ENCODE measurements around the gene EXOC2.
"Not testable (repeated sequence)": the region's sequence is repeated elsewhere in the genome, so short reads cannot be mapped to it uniquely, and the experiment has no call there.

Gene EXOC2

GRCh38 chr6:677919-678318 is 15.0 kb downstream of the EXOC2 start:
- no peak overlapping the region for H3K27ac ChIP-seq
- TF ChIP-seq, protein P1, sequence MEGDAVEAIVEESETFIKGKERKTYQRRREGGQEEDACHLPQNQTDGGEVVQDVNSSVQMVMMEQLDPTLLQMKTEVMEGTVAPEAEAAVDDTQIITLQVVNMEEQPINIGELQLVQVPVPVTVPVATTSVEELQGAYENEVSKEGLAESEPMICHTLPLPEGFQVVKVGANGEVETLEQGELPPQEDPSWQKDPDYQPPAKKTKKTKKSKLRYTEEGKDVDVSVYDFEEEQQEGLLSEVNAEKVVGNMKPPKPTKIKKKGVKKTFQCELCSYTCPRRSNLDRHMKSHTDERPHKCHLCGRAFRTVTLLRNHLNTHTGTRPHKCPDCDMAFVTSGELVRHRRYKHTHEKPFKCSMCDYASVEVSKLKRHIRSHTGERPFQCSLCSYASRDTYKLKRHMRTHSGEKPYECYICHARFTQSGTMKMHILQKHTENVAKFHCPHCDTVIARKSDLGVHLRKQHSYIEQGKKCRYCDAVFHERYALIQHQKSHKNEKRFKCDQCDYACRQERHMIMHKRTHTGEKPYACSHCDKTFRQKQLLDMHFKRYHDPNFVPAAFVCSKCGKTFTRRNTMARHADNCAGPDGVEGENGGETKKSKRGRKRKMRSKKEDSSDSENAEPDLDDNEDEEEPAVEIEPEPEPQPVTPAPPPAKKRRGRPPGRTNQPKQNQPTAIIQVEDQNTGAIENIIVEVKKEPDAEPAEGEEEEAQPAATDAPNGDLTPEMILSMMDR (conservative IDR thresholded peaks at IDR 0.05), result no peak

DNA sequence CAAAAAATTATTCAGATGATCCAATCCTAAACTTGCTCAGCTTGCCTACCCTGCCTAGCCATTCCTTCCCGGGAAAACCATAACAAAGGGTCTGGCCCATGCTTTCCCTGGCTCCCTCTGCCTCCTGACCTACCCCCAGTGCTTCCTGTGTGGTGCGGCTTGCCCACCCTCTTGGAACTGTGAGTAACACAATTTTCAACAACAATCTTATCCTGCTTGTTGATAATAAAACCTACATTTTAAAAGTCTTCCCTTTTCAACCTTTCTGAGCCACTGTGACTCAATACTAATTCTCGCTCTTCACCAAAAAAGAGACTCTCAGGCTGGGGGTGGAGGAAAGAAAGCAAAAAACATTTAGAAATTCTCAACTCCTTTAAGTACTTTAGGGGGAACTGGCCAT is 18.0 kb downstream of the EXOC2 start:
- H3K27ac ChIP-seq, result no peak overlapping the region
- TF ChIP-seq, protein P1 (conservative IDR thresholded peaks at IDR 0.05), result no peak

- TF ChIP-seq, protein P1 (conservative IDR thresholded peaks at IDR 0.05), result no peak
- H3K27ac ChIP-seq, result no peak overlapping the region
Observed at GRCh38 chr6:674406-674805, 18.5 kb downstream of the EXOC2 start.

- TF ChIP-seq, protein P1 (conservative IDR thresholded peaks at IDR 0.05), result no peak
- H3K27ac ChIP-seq, result no peak overlapping the region
Observed at GRCh38 chr6:667253-667927, 25.5 kb downstream of the EXOC2 start.

DNA sequence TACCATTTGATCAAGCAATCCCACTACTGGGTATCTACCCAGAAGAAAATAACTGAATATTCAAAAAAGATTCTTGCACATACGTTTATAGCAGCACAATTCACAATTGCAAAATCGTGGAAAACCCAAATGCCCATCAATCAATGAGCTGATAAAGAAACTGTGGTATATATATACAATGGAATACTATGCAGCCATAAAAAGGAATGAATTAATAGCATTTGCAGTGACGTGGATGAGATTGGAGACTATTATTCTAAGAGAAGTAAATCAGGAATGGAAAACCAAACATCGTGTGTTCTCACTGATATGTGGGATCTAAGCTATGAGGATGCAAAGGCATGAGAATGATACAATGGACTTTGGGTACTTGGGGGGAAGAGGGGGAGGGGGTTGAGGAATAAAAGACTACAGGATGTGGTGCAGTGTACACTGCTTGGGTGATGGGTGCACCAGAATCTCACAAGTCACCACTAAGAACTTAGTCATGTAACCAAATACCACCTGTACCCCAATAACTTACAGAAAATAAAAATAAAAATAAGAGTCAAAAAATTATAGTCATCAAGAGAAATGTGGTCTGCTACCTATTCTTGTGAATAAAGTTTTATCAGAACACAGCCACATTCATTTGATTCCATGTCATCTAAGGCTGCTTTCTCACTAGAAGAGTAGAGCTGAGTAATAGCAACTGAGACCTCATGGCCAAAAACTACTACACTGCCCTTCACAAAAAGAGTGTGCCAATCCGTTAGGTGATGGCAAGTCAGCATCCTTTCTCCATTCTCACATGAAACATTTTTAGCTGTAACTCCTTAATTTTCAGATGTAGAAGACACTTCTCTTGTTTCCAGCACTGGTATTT is 27.3 kb downstream of the EXOC2 start:
- no peak overlapping the region for H3K27ac ChIP-seq

DNA sequence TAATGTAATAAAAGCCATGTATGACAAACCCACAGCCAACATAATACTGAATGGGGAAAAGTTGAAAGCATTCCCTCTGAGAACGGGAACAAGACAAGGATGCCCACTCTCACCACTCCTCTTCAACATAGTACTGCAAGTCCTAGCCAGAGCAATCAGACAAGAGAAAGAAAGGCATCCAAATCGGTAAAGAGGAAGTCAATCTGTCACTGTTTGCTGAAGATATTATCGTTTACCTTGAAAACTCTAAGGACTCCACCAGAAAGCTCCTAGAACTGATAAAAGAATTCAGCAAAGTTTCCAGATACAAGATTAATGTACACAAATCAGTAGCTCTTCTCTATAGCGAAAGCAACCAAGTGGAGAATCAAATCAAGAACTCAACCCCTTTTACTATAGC is 29.2 kb downstream of the EXOC2 start:
- not testable (repeated sequence) for H3K27ac ChIP-seq

More for the DNA sequence above, 27.3 kb downstream of the EXOC2 start:
- TF ChIP-seq, protein P1 (conservative IDR thresholded peaks at IDR 0.05), result no peak

GRCh38 chr6:659716-660581 is 33.0 kb downstream of the EXOC2 start:
- no peak overlapping the region for H3K27ac ChIP-seq
- TF ChIP-seq, protein P1 (conservative IDR thresholded peaks at IDR 0.05), result no peak

Measured in VCaP (cell line).